ENCODE results near the gene NEK7. TPM values are rescaled to one million over a fixed set of nuclear protein-coding genes. Genes with fewer than 3 reads are reported as not detected.

NEK7 gene
- total and polyA plus RNA-seq, 2 donors (not counting 1 experiment from before 2014, with no cell fraction given) = 8.1 to 75.4 TPM

DNA sequence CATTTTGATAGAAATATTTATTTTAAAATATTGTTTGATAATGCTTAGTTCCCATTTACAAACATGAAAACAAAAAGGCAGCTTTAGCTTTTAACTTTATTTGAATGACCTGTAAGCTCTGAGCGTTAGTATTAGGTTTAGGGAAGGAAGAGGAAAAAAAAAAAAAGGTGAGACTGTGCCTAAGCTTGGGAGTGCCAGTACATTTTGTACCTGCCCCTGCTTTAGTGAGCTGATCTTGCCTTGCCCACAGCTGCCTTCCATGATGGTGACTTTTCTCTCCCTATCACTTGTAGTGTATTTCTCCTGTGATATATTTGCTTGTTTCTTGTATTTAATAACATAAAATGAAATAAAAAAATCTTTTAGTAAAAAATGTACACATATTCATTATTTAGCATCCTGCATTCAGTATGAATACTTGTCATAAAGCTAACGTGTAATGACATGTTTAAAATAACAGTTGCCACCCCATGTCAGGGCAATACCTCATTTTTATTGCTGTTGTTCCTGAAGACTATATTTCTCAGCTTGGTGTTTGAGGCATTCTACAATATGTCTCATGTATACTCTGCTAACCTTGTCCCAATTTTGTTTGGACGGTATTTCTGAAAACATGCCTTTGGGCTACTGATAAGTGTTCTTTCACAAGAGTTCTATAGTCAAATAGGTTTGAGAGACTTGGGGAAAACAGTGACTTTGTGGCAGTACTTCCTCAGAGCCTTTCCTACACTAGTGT lies 76.3 kb downstream of the NEK7 start:
- Mint-ChIP-seq H3K27ac (no peak overlapping the region), H3K4me3 (no peak overlapping the region), H3K4me1 (peaks cover 22% of the 10 kb centered on the region), H3K9me3 (ENCODE audit: insufficient read depth) (peaks cover 2% of the 10 kb centered on the region), H3K27me3 (no peaks in the 10 kb centered on the region)
- H3K9ac ChIP-seq (ENCODE audit: low read length) = no peak overlapping the region
- H3K27ac ChIP-seq (ENCODE audit: low read length in 2 of 2) = no peak overlapping the region
- no peak for ATAC-seq (ENCODE audit: low read depth)
- H3K4me2 ChIP-seq (replicated peaks; ENCODE audit: low read depth, low read length, poor library complexity, severe bottlenecking) = no peak overlapping the region
- CTCF ChIA-PET = interaction anchor here (1.1 kb wide), 1 partner anchor 13 kb away, joined by 5 read pairs; no protein-coding TSS in a partner anchor
- no peak overlapping the region for H3K4me3 ChIP-seq (ENCODE audit: control extremely low read depth in 1 of 5, extremely low read depth in 1 of 5, insufficient read depth in 1 of 5, low read depth in 2 of 5, low read length in 4 of 5)
- H3K9me3 ChIP-seq (ENCODE audit: control extremely low read depth in 1 of 3, control insufficient read depth in 2 of 3, insufficient read depth in 1 of 3, low read length in 2 of 3) = peaks cover 0 to 7% (median 0%) of the 10 kb centered on the region in 3 donors
- peaks cover 8 to 13% of the 10 kb centered on the region in 2 donors for H3K4me1 ChIP-seq (ENCODE audit: control insufficient read depth in 2 of 2, insufficient read depth in 2 of 2, low read length in 2 of 2)
- no peak overlapping the region for H2AFZ ChIP-seq (ENCODE audit: insufficient read depth, low read depth, low read length, poor library complexity, severe bottlenecking)
- no CpG with 5 or more reads among the region's 3 CpGs for WGBS (ENCODE audit: insufficient coverage)
- peaks cover 42% of the 10 kb centered on the region for H4K20me1 ChIP-seq (ENCODE audit: control insufficient read depth, insufficient read depth, low read length, poor library complexity, severe bottlenecking)
- intact Hi-C loops (cut with micrococcal nuclease) = no loop called here
- peaks cover 2% of the 10 kb centered on the region for H3K79me2 ChIP-seq (ENCODE audit: control insufficient read depth, insufficient read depth, low read length)
- POLR2A ChIA-PET = no interaction called here
- no peaks in the 10 kb centered on the region for H3K27me3 ChIP-seq (replicated peaks in 1 of 4; ENCODE audit: control extremely low read depth in 1 of 4, control insufficient read depth in 3 of 4, insufficient read depth in 4 of 4, low read length in 3 of 4)
- TF ChIP-seq, protein P1, sequence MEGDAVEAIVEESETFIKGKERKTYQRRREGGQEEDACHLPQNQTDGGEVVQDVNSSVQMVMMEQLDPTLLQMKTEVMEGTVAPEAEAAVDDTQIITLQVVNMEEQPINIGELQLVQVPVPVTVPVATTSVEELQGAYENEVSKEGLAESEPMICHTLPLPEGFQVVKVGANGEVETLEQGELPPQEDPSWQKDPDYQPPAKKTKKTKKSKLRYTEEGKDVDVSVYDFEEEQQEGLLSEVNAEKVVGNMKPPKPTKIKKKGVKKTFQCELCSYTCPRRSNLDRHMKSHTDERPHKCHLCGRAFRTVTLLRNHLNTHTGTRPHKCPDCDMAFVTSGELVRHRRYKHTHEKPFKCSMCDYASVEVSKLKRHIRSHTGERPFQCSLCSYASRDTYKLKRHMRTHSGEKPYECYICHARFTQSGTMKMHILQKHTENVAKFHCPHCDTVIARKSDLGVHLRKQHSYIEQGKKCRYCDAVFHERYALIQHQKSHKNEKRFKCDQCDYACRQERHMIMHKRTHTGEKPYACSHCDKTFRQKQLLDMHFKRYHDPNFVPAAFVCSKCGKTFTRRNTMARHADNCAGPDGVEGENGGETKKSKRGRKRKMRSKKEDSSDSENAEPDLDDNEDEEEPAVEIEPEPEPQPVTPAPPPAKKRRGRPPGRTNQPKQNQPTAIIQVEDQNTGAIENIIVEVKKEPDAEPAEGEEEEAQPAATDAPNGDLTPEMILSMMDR (IDR thresholded peaks at IDR 0.05) = no peak
- TF ChIP-seq EZH2 (IDR thresholded peaks at IDR 0.05; ENCODE audit: borderline replicate concordance, insufficient read depth, low read depth, low read length, poor library complexity, severe bottlenecking) = no peak
- peaks cover 0 to 11% of the 10 kb centered on the region in 2 experiments for H3K36me3 ChIP-seq (replicated peaks in 1 of 2; ENCODE audit: control extremely low read depth in 1 of 2, control insufficient read depth in 1 of 2, extremely low read depth in 1 of 2, insufficient read depth in 2 of 2, low read length in 1 of 2)
- no peak for DNase-seq

Data from B cell (primary cell).